Measurements from ENCODE around the gene SCUBE3. TPM values are rescaled to one million over a fixed set of nuclear protein-coding genes. Genes with fewer than 3 reads are reported as not detected.

The SCUBE3 gene
- total and polyA plus RNA-seq, 10 donors = 0.03 to 0.43 (median 0.11) TPM; not detected in 1

GRCh38 chr6:35239581-35239980, 25.8 kb downstream of the SCUBE3 start:
- 87 to 96% (median 90%) methylated on average over 4 of the region's 4 CpGs for WGBS, 5 donors
- peak; percentile 6 for DNase-seq
- intact Hi-C loops (cut with DNase I; ENCODE audit: low total_unique reads) = no loop called here
- Histone ChIP-seq H3K4me1 (peaks cover 0 to 14% (median 0%) of the 10 kb centered on the region in 6 donors), H3K36me3 (peaks cover 0 to 21% (median 0%) of the 10 kb centered on the region in 6 donors), H3K4me3 (no peak overlapping the region), H3K27ac (no peak overlapping the region), H3K9me3 (peaks cover 0 to 9% (median 0%) of the 10 kb centered on the region in 8 donors), H3K27me3 (replicated peaks in 1 of 7) (no peaks in the 10 kb centered on the region)
- no peak for TF ChIP-seq POLR2A (IDR thresholded peaks at IDR 0.05)
- no peak for TF ChIP-seq POLR2AphosphoS5 (IDR thresholded peaks at IDR 0.05)
- TF ChIP-seq, protein P1, sequence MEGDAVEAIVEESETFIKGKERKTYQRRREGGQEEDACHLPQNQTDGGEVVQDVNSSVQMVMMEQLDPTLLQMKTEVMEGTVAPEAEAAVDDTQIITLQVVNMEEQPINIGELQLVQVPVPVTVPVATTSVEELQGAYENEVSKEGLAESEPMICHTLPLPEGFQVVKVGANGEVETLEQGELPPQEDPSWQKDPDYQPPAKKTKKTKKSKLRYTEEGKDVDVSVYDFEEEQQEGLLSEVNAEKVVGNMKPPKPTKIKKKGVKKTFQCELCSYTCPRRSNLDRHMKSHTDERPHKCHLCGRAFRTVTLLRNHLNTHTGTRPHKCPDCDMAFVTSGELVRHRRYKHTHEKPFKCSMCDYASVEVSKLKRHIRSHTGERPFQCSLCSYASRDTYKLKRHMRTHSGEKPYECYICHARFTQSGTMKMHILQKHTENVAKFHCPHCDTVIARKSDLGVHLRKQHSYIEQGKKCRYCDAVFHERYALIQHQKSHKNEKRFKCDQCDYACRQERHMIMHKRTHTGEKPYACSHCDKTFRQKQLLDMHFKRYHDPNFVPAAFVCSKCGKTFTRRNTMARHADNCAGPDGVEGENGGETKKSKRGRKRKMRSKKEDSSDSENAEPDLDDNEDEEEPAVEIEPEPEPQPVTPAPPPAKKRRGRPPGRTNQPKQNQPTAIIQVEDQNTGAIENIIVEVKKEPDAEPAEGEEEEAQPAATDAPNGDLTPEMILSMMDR (IDR thresholded peaks at IDR 0.05 in 8 of 11, conservative IDR thresholded peaks at IDR 0.05 in 3 of 11) = no peak

- WGBS, 5 donors = 43 to 52% (median 48%) methylated on average over 11 to 12 of the region's 12 CpGs
- H3K9me3 ChIP-seq = no peaks in the 10 kb centered on the region
- peaks cover 0 to 14% (median 3%) of the 10 kb centered on the region in 6 donors for H3K4me1 ChIP-seq
- H3K27ac ChIP-seq = no peak overlapping the region
- peaks cover 0 to 34% (median 2%) of the 10 kb centered on the region in 6 donors for H3K36me3 ChIP-seq
- TF ChIP-seq POLR2AphosphoS5 (IDR thresholded peaks at IDR 0.05) = peak in 2 of 3 donors; percentile 23 to 29
- TF ChIP-seq, protein P1 (IDR thresholded peaks at IDR 0.05 in 8 of 11, conservative IDR thresholded peaks at IDR 0.05 in 3 of 11) = peak; percentile 84 to 96 (median 91)
- TF ChIP-seq POLR2A (IDR thresholded peaks at IDR 0.05) = no peak
- H3K27me3 ChIP-seq (replicated peaks in 1 of 7) = no peaks in the 10 kb centered on the region
- peak; percentile 89 for DNase-seq
- intact Hi-C loops (cut with DNase I; ENCODE audit: low total_unique reads) = no loop called here
- no peak overlapping the region for H3K4me3 ChIP-seq
Measured at GRCh38 chr6:35240838-35241801, 27.4 kb downstream of the SCUBE3 start.

DNA sequence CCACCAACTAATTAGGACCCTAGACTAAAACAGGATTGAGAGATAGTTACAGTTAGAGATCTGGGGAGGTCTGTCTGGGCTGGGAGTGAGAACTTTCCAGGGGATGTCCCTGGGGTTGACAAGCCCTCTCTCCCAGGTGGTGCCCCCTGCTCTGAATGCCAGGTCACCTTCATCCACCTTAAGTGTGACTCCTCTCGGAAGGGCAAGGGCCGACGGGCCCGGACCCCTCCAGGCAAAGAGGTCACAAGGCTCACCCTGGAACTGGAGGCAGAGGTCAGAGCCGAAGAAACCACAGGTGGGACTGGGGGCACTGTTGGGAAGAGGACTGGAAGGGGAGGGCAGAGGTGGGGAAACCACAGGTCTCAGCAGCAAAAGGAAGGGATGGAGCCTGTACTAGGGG, 28.7 kb downstream of the SCUBE3 start:
- Histone ChIP-seq H3K4me1 (peaks cover 0 to 14% (median 3%) of the 10 kb centered on the region in 6 donors), H3K27ac (no peak overlapping the region), H3K9me3 (no peaks in the 10 kb centered on the region), H3K4me3 (no peak overlapping the region), H3K36me3 (peaks cover 0 to 40% (median 3%) of the 10 kb centered on the region in 6 donors), H3K27me3 (replicated peaks in 1 of 7) (no peaks in the 10 kb centered on the region)
- TF ChIP-seq, protein P1 (IDR thresholded peaks at IDR 0.05 in 8 of 11, conservative IDR thresholded peaks at IDR 0.05 in 3 of 11) = no peak
- TF ChIP-seq POLR2AphosphoS5 (IDR thresholded peaks at IDR 0.05) = no peak
- no peak for TF ChIP-seq POLR2A (IDR thresholded peaks at IDR 0.05)
- 91 to 97% (median 94%) methylated on average over 5 of the region's 5 CpGs for WGBS, 5 donors
- intact Hi-C loops (cut with DNase I; ENCODE audit: low total_unique reads) = no loop called here
- peak; percentile 51 for DNase-seq

GRCh38 chr6:35242906-35243305, 29.1 kb downstream of the SCUBE3 start:
- Histone ChIP-seq H3K4me3 (no peak overlapping the region), H3K9me3 (no peaks in the 10 kb centered on the region), H3K27me3 (replicated peaks in 1 of 7) (no peaks in the 10 kb centered on the region), H3K27ac (no peak overlapping the region), H3K36me3 (peaks cover 0 to 40% (median 3%) of the 10 kb centered on the region in 6 donors), H3K4me1 (peaks cover 0 to 14% (median 3%) of the 10 kb centered on the region in 6 donors)
- intact Hi-C loops (cut with DNase I; ENCODE audit: low total_unique reads) = no loop called here
- 95 to 97% (median 96%) methylated on average over 12 to 13 of the region's 13 CpGs for WGBS, 5 donors
- DNase-seq = peak; percentile 67
- no peak for TF ChIP-seq POLR2AphosphoS5 (IDR thresholded peaks at IDR 0.05)
- TF ChIP-seq, protein P1 (IDR thresholded peaks at IDR 0.05 in 8 of 11, conservative IDR thresholded peaks at IDR 0.05 in 3 of 11) = no peak
- TF ChIP-seq POLR2A (IDR thresholded peaks at IDR 0.05) = no peak
